GM12892 (cell line): ENCODE data around the gene CDH11.

Source experiments
- POLR2A ChIP-seq: IDR thresholded peaks from 2 replicates; pipeline ENCODE4 v1.6.1; 2011; ENCODE audit warnings: low read depth, low read length, control low read depth
- POLR2AphosphoS5 ChIP-seq: IDR thresholded peaks from 2 replicates; pipeline ENCODE4 v1.6.1; 2011; ENCODE audit warnings: low read depth, low read length, control low read depth
- TAF1 ChIP-seq: IDR thresholded peaks from 2 replicates; pipeline ENCODE4 v1.6.1; 2011; ENCODE audit warnings: low read depth, mild to moderate bottlenecking, control low read depth, low read length, borderline replicate concordance

DNA sequence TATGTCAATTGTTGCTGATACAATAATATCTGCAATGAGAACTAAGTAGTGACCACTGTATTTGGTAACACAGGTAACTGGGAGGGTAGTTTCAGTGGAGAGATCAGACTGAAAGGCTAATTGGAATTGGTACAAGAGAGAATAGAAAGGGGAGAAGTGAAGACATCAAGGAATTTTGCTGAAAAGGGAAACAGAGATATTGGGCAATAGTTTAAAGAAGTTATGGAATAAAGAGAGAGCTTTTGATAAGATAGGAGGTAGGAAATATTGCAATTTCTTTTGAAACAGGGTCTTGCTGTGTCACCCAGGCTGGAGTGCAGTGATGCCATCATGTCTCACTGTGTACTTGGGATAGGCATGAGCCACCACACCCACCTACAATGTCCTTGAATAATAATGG, 26.9 kb upstream of the CDH11 start:
- no peak for TF ChIP-seq POLR2A
- TF ChIP-seq TAF1: no peak
- no peak for TF ChIP-seq POLR2AphosphoS5
